Ramos (cell line): ENCODE results near the gene GUCA1A.
"Not testable (repeated sequence)": the region's sequence is repeated elsewhere in the genome, so short reads cannot be mapped to it uniquely, and the experiment has no call there.

ENCODE experiments used
- in situ Hi-C: fragments of 300-500 bp; cut with MboI; formaldehyde crosslinking; loops from one replicate; pipeline ENCODE4 v1.14.3; 2022; ENCODE audit warnings: low sequenced_read_pairs; ENCODE audit not compliant: unreplicated experiment

The GUCA1A gene

DNA sequence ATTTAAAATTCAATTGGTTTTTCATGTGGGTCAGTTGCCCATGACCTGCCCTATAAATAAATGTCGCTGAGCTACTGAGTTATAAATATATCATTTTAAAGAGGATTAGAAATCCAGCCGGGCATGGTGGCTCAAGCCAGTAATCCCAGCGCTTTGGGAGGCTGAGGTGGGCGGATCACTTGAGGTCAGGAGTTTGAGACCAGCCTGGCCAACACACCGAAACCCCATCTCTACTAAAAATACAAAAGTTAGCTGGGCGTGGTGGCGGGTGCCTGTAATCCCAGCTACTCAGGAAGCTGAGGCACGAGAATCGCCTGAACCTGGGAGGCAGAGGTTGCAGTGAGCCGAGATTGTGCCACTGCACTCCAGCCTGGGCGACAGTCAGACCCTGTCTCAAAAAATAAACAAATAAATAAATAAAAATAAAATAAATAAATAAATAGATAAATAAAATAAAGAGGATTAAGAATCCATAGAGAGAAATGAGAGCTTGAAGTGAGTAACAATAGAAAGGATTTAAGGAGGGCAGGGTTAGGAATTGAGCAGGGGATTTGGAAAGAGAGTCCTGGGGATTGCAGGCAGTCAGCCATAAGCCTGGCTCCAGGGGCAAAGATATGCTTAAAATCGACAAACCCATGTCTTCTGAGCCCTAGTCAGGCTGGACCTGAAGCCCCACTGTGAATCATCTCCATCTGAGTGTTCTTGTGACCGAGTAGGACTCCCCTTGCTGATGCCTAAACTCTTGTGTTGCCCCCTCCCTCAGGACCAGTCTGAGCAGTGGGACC lies 29.2 kb downstream of the GUCA1A start:
- in situ Hi-C loops: not testable (repeated sequence)

DNA sequence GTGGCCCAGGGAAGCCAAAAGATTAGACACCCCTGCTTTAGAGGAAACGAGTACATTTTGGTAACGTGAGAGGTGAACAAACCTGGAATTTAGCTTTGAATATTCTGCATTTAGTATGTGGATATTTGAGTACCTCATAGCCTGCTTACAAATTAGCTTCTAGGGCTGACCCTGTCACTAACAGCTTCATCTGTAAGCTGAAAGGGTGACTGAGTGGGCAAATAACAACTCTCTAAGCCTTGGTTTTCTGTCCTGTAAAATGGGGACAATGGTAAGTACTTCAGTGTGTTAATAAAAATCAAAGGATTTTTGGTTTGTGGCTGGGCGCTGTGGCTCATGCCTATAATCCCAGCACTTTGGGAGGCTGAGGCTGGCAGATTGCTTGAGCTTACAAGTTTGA lies 30.0 kb downstream of the GUCA1A start:
- in situ Hi-C loops: no loop called here

DNA sequence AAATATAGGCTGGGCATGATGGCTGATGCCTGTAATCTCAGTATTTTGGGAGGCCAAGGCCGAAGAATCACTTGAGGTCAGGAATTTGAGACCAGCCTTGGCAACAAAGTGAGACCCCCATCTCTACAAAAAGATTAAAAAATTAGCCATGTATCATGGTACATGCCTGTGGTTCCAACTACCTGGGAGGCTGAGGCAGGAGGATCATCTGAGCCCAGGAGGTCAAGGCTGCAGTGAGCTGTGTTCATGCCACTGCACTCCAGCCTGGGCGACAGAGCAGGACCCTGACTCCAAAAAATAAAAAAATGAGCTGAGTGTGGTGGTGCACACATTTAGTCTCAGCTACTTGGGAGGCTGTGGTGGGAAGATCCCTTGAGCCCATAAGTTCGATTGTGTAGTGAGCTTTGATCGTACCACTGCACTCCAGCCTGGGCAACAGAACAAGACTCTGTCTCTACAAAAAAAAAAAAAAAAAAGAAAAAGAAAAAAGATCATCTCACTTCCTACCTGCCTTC lies 31.7 kb downstream of the GUCA1A start:
- in situ Hi-C loops: no loop called here

GRCh38 chr6:42207559-42207958 lies 34.4 kb downstream of the GUCA1A start:
- in situ Hi-C loops: not testable (repeated sequence)

GRCh38 chr6:42210551-42210950 lies 37.4 kb downstream of the GUCA1A start:
- in situ Hi-C loops: no loop called here

- in situ Hi-C loops: no loop called here
These were observed 38.6 kb downstream of the GUCA1A start for GRCh38 chr6:42211726-42212125.

DNA sequence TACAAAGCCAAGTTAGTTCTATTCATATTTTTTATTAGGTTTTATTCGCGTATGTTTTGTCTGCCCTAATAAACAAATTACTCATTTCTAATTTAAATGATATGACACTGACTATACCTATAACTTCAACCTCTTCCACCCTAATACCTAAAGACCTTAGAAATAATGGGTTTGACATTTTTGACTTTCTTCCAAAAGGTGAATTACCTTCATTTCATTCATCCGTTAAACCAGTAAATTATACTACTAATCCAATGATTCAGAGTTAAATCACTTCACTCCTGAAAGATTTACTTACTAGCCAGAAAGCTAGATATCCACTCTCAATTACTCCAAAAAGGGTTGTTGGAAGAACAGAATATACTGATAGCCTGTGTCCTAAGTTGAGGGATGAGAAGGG lies 39.3 kb downstream of the GUCA1A start:
- in situ Hi-C loops: no loop called here

DNA sequence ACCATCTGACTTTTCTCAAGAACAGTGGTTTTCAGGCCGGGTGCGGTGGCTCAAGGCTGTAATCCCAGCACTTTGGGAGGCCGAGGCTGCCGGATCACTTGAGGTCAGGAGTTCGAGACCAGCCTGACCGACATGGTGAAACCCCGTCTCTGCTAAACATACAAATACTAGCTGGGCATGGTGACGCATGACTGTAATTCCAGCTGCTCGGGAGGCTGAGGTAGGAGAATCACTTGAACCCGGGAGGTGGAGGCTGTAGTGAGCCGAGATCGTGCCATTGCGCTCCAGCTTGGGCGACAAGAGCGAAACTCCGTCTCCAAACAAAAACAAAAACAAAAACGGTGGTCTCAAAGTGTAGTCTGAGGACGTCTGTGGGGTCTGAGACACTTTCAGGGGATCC lies 43.3 kb downstream of the GUCA1A start:
- in situ Hi-C loops: not testable (repeated sequence)

DNA sequence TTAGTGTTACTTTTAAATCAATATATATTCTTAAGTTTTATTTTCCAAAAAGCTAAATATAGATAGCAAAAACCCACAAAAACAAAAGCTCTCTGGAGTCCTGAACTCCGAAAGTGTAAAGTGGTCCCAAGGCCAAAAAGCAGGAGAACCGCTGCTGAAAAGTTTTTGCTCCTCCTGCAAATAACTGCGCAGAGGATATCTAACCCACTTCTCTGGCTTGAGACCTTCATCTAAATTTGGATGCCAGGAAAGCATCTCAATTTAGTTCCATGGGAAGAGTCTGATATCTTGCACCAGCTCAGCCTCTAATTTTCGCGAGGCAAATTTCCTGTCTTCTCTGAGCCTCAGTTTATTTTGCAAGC lies 44.0 kb downstream of the GUCA1A start:
- in situ Hi-C loops: no loop called here

GRCh38 chr6:42217519-42218367 lies 44.6 kb downstream of the GUCA1A start, which contains the start of gene MRPS10:
MRPS10 (minus strand) TSS chr6:42217861; CDS start chr6:42217849, 12 bp downstream.
- in situ Hi-C loops: no loop called here

DNA sequence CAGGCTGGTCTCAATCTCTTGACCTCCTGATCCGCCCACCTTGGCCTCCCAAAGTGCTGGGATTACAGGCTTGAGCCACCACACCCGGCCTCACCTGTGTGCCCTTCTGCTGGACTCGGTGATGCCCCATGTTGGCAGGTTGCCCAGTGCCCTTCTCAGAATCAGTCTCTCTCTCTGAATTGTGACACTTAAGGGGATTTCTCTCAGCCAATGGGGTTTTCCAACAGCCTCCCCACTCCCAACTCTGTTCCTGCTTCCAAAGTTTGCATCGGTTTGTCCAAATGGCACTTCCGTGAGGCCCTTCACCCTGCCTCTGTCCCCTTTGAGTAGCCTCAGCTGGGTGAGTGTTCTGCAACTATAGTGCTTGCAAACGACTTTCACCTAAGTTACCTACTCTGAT lies 47.6 kb downstream of the GUCA1A start:
- in situ Hi-C loops: no loop called here

DNA sequence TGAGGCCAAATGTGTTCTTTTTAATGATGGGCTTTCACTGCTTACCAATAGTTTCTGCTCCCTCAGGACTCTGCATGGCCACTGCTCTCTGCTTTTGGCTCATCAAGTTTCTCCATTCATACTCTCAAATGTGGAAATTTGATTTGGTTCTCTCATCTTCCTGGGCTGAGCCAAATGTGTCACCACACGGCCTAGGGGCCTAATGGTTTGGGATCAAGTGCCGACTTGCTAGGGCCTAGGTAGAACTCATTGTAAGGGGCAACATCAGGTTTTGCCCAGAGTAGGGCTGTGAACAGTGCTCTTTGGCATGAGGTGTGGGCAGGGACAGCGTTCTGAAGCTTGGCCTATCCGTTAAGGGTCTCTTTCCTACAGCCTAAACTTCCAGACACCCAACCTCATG lies 48.4 kb downstream of the GUCA1A start:
- in situ Hi-C loops: no loop called here

DNA sequence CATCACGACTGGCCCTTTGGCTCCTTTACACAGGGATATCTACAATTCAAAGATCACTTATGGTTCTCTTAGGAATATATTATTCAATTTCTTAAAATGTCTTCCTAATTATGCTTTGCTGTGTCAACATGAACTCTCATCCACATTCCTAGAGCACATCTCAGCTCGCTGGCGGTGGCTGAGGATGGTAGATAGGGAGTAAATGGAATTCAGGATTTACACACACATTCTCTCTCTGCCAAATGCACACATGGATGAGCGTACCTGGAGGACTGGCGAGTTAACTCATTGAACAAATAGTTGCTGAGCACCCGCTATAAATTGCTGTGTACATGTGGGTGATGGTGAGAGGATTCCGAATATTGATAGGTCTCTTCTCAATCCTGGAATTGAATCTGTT lies 49.3 kb downstream of the GUCA1A start:
- in situ Hi-C loops: no loop called here

GRCh38 chr6:42224222-42225028 lies 51.3 kb downstream of the GUCA1A start:
- in situ Hi-C loops: no loop called here

GRCh38 chr6:42225029-42225339 lies 51.8 kb downstream of the GUCA1A start:
- in situ Hi-C loops: no loop called here

DNA sequence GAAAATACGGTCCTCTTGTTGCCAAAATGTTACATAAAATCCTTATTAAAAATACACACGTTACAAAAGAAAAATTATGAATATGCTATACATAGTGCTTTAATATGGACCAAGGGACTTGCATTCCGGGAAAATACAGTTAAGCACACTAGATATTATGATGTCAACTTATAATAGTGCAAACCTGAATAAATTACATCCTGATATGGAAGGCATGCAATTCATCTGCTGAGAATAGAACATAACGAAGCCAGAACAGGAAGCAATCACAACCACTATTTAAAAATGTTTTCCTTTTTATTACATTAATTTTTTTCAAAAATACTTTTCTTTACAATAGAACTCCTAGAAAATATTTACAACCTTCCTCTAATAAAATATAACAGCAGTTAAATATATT lies 52.3 kb downstream of the GUCA1A start:
- in situ Hi-C loops: no loop called here

- in situ Hi-C loops: no loop called here
These were observed 53.0 kb downstream of the GUCA1A start for GRCh38 chr6:42226161-42226611.

- in situ Hi-C loops: no loop called here
These were observed 53.5 kb downstream of the GUCA1A start for GRCh38 chr6:42226645-42227143.

DNA sequence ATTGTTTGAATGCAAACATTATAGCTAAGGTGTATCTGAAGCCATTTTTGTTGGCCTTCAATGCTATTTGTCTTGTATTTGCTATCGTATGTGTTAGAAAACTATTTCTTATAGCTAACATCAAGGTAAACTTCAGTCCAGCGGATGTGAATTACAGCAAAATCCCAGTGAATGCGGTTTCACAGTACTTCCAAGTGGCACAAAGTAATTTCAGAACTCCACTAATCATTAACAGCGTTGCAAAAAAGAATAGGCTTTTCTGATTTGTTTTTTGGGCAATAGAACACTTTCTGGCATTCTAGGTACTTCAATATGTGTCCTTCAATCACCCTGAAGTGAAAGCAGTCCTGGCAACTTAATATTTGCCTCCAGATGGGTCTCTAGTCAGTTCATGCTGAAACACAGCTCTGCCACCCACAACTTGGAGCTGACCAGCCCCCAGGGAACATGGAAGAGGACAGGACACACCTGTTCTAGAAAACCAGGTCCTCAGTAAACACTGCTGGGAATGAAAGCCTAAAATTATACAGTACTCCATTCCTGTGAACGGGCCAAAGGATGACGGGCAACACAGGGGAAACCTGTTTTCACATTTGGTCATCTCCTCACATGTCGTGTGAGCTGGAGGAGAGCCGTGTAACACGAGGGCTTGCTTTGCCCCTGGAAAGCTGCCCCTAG lies 54.1 kb downstream of the GUCA1A start:
- in situ Hi-C loops: no loop called here

- in situ Hi-C loops: no loop called here
These were observed 55.1 kb downstream of the GUCA1A start for GRCh38 chr6:42228305-42228704.
